GM12865 (cell line): ENCODE data around the gene ZBTB16.

Experiments
- DNase-seq: peaks from one replicate; pipeline ENCODE4 v3.0.0; 2010; ENCODE audit warnings: low read depth
- H3K4me3 ChIP-seq: 2 replicates; pipeline ENCODE4 v1.5.1; 2011; ENCODE audit warnings: mild to moderate bottlenecking, low read depth, low read length, control low read depth
- TF ChIP-seq, protein P1 (sequence below): IDR thresholded peaks from 2 replicates; pipeline ENCODE4 v1.5.1; 2011; ENCODE audit warnings: low read length, control low read depth, low read depth, inconsistent platforms; ENCODE audit not compliant: insufficient read depth; ENCODE audit errors: missing control alignments

ZBTB16 gene

DNA sequence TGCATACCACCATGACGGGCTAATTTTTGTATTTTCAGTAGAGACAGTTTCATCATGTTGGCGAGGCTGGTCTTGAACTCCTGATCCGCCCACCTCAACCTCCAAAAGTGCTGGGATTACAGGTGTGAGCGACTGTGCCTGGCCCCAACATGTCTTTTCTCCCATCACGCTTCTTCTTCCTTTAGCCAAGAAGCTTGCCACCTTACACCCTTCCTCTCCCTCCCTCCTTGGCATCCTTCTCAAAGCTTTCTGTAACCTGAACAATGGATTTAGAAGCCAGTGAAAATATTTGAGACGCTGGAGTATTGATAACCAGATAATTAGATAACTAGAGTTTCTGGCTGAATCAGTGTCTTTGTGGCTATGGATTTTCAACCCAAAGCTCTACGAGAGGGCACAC lies 225.4 kb downstream of the ZBTB16 start:
- no peak for DNase-seq
- TF ChIP-seq, protein P1, sequence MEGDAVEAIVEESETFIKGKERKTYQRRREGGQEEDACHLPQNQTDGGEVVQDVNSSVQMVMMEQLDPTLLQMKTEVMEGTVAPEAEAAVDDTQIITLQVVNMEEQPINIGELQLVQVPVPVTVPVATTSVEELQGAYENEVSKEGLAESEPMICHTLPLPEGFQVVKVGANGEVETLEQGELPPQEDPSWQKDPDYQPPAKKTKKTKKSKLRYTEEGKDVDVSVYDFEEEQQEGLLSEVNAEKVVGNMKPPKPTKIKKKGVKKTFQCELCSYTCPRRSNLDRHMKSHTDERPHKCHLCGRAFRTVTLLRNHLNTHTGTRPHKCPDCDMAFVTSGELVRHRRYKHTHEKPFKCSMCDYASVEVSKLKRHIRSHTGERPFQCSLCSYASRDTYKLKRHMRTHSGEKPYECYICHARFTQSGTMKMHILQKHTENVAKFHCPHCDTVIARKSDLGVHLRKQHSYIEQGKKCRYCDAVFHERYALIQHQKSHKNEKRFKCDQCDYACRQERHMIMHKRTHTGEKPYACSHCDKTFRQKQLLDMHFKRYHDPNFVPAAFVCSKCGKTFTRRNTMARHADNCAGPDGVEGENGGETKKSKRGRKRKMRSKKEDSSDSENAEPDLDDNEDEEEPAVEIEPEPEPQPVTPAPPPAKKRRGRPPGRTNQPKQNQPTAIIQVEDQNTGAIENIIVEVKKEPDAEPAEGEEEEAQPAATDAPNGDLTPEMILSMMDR: no peak
- H3K4me3 ChIP-seq: no peak overlapping the region

DNA sequence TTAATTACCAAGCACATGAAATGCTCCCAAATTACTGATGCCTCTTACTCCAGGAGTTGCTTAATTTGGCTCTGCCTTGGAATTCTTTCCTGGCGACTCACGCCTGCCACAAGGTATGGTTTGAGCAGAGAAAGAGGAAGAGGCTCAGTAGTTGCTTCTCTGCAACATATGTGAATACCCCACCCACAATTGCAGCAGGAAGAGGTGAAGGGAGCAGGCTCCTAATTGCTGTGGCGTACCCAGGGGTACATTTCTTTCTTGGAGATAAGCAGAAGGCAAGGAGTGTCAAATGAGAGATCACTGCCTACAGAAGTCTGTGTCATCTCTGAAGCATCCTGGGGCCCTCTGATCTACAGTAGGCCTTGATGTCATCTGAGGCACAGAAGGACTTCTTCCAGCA lies 226.1 kb downstream of the ZBTB16 start:
- TF ChIP-seq, protein P1: no peak
- DNase-seq: no peak
- H3K4me3 ChIP-seq: no peak overlapping the region

DNA sequence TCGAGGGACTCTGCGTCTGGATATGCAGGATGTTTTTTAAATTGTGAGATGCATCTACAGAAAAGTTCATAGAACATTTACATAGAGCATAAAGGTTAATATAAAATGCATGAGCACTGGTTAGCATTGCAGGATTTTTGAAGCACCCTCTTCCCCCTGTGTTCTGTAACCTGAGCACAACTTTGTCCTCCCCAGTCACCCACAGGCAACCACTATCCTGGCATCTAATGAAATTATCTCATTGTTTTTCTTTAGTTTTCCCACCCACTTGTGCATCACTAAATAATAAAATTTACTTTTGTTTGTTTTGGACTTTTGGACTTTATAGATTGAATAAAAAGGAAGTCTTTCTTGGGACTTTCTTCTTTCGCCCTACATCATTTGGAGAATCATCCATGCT lies 226.7 kb downstream of the ZBTB16 start:
- no peak overlapping the region for H3K4me3 ChIP-seq
- no peak for DNase-seq
- TF ChIP-seq, protein P1: no peak

DNA sequence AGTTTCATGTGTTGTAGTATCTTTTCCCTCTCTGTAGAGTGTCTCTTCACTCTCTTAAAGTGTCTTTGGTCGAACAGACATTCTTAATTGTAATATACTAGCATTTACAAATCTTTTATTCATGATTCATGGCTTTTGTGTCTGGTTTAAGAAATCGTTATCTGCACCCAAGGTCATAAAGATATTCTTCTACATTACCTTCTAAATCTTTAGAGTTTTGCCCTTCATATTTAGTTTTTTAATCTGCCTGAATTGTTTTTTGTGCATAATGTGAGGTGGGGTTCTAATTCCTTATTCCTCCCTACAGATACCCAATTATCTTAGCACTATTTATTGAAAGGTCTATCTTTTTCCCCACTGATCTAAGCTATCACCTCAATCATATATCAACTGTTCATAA lies 227.6 kb downstream of the ZBTB16 start:
- DNase-seq: no peak
- TF ChIP-seq, protein P1: no peak
- no peak overlapping the region for H3K4me3 ChIP-seq

DNA sequence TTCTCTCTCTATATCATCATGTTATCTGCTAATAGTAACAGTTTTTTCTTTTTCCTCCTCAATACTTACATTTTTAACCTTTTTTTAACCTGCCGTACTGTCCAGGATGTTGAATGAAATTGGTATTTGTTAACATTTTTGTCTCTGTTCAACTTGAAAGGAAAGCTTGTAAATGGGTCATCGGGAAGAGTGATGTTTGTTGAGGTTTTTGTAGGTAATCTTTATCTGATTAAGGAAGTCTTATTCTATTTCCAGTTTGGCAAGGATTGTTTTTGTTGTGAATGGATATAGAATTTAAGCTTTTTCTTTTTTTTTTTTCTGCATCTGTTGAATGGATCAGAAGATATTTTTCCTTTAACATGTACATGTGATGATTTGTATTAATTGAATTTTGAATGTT lies 228.6 kb downstream of the ZBTB16 start:
- no peak overlapping the region for H3K4me3 ChIP-seq
- DNase-seq: no peak
- TF ChIP-seq, protein P1: no peak

DNA sequence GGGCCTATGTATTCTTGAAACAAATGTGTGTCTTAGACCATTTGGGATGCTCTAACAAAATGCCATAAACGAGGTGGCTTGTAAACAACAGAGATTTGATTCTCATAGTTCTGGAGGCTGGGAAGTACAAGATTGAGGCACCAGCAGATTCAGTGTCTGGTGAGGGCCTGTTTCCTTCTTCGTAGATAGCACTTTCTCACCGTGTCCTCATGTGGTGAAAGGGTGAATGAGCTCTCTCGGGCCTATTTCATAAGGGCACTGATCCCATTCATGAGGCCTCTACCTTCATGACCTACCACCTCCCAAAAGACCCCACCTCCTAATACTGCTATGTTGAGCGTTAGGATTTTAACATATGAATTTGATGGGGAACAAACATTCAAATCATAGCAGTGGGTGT lies 230.3 kb downstream of the ZBTB16 start:
- H3K4me3 ChIP-seq: no peak overlapping the region
- DNase-seq: no peak
- TF ChIP-seq, protein P1: no peak

DNA sequence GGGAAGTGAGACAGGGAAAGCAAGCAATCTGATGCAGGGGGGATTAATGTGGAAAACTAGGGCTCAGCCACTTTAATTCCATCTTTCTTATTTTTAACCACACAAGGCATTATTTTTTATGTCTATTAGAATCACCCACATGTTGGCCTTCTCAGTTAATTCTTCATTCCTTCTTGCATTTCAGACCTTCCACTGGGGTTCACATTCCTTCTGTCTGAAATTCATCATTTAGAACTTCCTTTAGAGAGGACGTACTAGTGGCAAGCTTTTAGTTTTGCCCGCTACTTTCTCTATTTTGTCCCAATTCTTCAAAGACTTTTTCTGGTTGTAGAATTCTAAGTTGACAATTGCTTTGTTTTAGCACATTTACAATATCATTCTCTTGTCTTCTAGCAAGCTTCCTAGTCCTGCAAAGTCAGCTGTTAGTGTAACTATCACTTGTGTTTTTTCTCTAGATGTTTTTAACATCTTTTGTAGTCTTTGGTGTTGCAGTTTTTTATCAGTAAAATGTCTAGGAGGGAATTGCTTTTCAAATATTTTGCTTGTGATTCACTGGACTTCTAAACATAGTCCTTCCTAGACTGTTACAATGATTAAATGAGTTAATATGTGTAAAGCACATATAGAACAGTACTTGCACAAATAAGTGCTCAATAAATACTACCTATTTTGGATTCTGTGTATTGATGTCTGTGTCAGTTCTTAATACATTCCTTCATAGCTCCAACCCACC lies 231.2 kb downstream of the ZBTB16 start:
- H3K4me3 ChIP-seq: no peak overlapping the region
- DNase-seq: no peak
- TF ChIP-seq, protein P1: no peak
